HS-27A (cell line): ENCODE data around the gene IDUA.
"Not testable (repeated sequence)": the region's sequence is repeated elsewhere in the genome, so short reads cannot be mapped to it uniquely, and the experiment has no call there.

Experiments used
- DNase-seq: peaks from one replicate; pipeline ENCODE4 v3.0.0-alpha.2; 2012; ENCODE audit warnings: low read depth, missing footprints

The IDUA gene

GRCh38 chr4:1046581-1047011 lies 59.8 kb downstream of the IDUA start:
- not testable (repeated sequence) for DNase-seq

DNA sequence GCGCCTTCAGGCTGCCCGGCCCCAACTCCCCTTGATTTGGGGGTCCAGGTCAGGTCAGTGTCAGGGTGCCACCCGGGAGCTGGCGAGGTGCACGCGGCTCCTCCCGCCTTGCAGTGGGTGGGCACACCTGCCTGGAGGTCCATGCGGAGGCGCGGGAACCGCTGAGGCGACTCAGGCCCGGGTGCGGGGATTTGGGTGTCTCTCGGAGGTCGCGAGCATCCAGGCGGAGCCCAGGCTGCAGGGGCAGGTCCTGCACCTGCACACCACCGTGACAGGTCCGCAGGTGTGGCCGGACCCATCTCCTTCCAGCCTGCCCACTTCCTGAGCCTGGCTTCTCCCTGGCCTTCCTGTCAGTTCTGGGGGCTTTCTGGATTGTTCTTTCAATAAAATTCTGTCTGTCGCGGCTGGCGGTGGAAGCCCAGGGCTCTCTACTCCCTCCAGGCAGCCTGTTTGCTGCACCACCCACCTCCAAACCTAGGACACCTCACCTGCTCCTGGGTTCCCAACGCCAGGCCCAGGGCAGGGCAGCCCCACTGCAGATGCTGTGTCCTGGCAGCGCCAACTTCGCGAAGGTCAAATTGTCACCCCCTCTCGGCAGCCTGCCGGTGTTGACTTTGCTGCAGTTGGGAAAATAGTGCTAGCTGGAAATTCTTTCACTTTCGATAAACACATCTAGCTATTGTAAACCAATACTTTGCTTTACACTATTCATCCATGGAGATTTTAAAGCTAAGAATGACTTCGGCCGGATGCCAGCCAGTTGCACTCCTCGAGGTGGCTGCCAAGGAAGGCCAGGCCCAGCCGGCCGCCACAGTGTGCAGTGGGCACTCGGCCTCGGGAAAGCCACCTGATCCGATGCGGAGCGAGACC lies 60.5 kb downstream of the IDUA start:
- DNase-seq = no peak

DNA sequence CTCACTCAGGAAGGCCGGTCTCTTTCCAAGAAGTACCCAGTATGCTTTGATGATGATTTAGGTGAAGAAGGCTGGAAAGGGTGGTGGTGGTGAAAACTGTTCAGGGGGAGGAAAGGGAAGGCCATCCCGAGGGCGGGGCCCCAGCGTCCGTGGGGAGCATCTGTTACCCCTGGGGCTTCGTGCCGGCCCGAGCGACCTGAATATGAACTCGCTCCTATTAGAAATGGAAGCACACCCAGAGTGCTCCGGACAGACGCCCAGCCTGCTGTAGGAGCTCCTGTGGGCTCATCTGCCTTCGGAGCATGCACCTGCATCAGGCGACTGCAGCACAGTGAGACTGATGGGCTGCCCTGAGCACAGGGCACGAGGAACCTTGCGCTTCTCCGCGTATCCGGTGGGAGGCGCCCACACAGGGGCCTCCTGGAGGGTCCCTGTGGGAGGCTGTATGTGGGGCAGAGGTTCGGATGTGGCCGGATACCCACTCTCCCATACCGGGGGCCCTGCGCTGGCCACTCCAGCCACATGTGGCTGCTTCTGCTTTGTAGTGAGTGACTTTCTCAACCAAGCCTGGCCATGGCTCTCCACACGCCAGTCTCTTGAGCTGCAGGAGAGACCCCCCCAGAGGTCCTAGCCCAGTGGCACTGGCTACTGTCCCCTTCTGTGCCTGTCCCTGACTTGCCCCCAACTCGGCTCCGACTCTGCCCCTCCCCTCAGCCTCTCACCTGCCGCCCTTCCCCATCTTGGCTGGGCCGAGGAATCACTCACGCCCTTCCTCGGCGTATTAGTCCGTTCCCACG lies 61.3 kb downstream of the IDUA start:
- no peak for DNase-seq

DNA sequence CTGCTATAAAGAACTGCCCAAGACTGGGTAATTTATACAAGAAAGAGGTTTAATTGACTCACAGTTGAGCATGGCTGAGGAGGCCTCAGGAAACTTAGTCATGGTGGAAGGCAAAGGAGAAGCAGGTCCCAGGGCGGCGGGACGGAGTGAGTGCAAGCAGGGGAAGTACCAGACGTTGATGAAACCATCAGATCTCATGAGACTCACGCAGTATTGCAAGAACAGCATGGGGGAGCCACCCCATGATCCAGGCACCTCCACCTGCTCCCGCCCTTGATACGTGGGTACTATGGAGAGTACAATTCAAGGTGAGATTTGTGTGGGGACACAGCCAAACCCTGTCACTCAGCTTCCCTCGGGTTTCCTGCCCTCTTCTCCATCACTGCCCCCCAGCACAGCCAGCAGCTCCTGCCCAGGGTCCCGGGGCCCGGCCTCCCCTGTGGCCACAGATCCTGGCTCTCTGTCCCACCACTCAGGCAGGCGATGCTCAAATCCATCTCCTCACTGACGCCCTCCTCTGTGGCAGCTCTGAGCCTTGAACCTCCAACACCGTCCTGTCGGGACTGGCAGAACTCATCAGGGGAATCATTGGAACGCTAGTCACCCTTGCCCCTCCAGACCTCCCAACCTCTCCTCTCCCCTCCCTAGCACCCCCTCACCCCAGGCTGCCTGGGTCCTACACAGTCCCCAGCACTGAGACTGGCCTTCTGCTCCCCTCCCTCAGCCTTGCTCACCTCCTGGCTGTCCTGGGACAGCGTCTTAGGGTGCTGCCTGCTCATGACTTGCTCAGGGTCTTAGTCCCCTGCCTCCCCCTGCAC lies 62.1 kb downstream of the IDUA start:
- no peak for DNase-seq

- no peak for DNase-seq
Measured at GRCh38 chr4:1049591-1049905, 62.7 kb downstream of the IDUA start.

DNA sequence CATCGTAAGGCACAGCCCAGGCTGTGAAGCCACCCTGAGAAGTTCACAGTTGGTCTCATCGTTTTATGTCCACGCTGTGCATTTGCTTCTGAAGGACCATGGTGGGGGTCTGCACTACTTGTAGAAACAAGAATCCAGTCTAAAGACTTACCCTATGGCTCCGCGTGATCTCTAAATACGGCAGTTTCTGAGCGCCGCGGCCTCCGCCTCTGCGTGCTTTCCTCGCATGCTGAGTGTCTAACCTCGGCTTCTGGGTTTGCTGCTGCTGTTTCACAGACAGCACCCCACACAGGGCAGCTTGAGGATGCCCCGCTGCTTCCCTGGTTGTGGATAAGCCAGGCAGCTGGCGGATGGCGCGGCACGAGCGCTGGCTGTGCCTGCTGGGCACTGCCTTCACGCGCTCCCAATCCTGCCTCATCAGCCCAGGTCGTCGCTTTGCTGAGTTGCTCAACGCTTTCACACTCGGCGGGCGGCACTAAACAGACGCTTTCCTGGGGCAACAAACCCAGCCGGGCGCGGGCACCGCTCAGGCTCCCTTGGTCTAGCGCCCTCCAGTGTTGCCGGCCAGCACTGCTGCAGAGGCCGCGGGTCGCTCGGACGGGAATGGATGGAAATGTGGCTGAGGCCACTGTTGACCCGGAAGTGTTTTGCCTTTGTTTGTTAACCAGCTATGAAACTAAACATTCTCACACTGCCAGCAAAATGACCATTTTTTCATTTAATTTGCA lies 63.8 kb downstream of the IDUA start:
- no peak for DNase-seq

- no peak for DNase-seq
Measured at GRCh38 chr4:1051472-1051871, 64.6 kb downstream of the IDUA start.

DNA sequence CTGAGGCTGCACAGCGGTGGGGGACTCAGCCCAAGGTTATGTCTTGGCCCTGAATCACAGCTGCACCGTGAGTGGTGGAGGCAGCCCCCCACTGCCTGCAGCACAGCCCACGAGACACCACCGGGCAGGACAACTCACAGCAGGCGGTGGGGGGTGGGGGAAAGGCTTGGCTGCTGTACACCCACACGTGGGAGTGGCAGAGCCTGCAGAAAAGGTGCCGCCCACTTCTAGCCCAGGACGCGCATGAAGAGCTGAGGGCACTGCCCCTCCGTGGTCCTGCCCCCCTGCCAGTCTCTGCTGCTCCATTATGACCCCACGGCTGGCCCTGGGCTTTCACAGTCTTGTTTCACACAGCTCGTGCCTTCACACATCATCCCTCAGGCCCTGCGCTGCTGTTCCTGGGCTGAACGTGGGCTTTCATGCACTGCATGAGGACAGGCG lies 65.4 kb downstream of the IDUA start:
- DNase-seq = no peak

GRCh38 chr4:1053080-1053661 lies 66.3 kb downstream of the IDUA start:
- DNase-seq = no peak

GRCh38 chr4:1053891-1054290 lies 67.0 kb downstream of the IDUA start:
- DNase-seq = not testable (repeated sequence)
